Measurements from ENCODE around the gene DCXR.

The DCXR gene

GRCh38 chr17:82070611-82071010, 33.1 kb upstream of the DCXR start:
- DNase-seq: no peak

DNA sequence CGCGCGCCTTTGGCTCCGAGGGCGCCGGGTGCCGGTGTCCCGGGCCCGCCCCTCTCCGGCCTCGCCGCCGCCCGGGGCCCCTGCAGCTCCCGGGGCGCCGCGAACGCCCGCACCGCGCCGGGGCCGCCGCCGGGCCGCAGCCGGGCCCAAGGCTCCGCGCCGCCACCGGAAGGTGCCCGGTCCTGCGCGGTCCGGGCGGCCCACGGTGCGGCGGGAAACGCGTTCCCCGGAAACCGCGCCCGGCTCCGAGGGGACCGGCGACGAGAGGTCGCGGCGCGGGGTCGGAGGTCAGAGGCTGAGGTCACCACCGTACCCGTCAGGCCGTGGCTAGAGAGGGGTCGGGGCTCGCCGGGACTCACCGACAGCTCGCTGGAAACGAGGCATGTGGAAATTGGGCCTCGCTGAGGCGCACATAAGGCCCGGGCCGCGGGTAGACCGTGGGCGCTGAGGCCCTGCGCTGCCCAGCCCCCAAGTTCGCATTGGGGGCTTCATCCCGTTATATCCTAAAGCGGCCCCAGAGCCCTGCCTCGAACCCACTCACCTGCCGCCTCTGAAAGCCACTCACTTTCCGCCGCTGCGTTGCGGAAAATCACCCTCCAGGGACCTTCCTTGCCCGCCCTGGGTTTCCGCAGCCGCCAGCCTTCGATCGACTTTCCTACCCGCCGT, 28.3 kb upstream of the DCXR start, which contains the start of gene DUS1L:
DUS1L (minus strand) TSS at position 167 of the 666 bp plus-strand sequence. CDS start 745 bp downstream, outside the sequence.
- peak; percentile 55 for DNase-seq

DNA sequence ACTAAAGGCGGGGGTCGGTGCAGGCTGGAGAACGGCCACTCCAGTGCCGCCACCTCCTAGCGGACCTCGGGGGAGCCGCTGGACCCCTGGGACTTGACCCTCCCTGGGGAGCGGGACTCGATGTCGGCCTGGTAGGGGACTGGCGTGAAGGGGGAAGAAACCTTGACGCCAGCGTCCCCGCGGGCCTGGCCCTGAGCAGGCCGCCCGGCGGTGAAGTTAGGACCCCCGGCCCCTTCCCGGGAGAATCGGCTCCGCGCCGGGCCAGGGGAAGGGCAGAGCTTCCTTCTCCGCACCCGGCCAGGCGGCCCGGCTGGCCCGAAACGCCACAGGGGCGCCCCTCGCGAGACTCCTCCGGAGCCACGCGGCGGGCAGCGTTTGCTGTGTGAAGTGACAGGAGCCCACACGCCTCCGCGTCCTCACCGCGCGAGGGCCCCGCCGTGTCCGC, 27.7 kb upstream of the DCXR start:
- DNase-seq: no peak

GRCh38 chr17:82064433-82065192, 27.1 kb upstream of the DCXR start:
- DNase-seq: no peak

DNA sequence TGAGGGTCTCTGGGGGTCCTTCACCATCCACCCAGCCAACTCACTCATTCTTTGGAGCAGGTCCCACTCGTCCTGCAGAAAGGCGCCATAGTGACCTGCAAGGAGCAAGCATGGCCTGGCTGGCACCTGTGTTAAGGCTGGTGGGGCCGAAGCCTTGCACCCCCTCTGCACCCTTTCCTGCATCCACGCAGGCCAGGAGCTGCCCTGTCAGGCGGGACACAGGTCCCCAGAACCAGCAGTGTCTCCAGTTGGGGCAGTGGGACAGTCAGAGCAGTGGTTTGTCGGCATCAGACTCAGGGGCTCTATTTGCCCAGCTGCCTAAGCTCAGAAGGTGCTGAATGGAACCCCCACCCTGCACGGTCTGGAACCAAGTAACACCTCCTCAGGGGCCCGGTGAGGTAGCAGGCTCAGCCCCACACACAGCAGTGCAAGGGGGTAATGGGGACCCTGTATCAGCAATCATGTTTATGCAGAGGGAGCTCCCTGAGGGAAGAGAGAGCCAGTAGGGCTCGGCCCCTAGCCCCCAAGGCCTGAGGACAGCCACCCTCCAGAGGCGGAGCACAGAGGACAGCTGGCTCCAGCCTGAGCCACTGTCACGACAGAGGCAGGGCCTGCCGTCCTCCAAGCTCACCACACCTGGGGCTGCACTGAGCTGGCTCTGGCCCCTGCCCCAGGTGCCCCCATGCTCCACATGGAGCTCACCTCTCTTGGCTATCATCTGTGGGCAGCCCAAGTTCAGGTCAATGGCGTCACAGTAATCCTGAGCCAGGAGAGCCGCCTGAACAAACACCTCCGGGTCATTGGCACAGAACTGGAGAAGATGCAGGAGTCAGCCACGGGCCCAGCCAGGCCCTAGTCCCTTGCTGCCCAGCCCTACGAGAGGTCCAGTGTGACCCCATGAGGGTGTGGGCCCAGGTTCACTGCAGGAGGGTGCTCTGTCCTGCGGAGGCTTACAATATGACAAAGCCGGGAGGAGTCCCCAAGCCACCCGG, 26.2 kb upstream of the DCXR start:
- DNase-seq: no peak

GRCh38 chr17:82062984-82063368, 25.5 kb upstream of the DCXR start:
- DNase-seq: no peak

- DNase-seq: no peak
Observed at GRCh38 chr17:82062076-82062983, 24.8 kb upstream of the DCXR start.

- DNase-seq: no peak
Observed at GRCh38 chr17:82061047-82061925, 23.8 kb upstream of the DCXR start.

DNA sequence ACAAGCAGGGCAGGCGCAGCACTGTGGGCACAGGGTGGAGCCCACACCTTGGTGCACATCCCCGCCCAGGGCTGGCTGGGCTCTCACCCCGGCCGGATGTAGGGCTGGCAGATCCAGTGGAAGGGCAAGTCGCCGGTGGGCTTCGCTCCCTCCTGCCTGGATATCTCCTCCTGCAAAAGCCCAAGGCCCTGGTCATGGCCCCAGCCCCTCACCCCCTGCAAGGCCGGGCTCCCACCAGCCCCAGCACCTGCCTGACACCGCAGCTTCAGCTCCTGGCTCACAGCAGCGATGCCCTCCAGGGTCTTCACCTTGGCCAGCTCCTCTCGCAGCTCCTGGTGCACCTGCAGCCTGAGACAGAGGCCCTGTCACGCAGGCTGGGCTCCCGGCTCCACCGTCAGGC, 23.1 kb upstream of the DCXR start:
- DNase-seq: no peak

DNA sequence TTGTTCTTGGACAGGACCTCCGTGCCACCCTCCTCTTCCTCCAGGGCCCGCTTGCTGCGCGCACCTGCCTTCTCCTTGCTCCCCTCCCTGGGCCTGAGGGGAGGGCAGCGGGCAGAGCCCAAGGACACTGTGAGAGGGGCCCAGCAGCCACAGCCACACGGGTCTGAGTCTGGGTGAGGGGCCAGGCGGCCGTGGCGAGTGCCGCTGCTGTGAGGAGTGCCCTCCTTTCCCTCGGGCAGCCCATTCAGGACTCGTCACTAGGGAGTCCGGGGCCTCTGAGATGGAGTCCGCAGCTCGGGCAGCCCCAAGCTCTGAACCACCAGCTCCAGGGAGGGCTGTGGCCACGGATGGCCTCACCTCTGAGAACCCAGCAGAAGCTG, 22.5 kb upstream of the DCXR start:
- DNase-seq: no peak

DNA sequence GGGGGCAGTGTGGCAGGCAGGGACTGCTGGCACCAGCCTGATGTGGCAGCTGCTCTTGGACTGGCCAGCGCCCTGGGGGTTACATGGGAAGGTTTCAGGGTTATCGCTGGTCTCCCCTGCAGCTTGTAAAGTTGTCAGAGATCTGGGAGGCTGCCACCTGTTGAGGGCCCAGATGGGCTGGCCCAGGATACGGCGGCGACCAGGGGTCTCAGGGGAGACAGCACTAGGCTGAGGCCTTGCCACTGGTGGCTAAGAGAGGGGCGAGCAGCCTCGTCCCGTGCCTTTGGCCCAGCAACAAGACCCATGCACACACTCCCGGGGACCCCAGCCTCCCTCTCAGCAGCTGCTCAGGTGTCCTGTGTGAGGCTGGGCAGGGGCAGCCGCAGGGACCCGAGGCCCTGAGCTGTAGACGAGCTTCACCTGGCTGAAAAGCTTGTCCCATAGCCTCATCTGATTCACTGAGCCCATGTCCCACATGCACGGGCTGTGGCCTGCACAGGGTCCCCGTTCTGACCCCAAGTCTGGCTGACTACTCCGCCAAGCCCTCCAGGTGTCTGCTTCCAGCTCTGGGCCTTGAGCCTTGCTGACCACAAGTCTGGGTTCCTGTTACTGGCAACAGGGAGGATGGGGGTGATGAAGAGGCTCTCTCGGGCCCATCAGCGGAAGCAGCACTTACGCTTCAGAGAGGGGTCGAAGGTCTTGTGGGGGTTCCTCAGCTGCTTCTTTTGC, 21.9 kb upstream of the DCXR start:
- DNase-seq: no peak

DNA sequence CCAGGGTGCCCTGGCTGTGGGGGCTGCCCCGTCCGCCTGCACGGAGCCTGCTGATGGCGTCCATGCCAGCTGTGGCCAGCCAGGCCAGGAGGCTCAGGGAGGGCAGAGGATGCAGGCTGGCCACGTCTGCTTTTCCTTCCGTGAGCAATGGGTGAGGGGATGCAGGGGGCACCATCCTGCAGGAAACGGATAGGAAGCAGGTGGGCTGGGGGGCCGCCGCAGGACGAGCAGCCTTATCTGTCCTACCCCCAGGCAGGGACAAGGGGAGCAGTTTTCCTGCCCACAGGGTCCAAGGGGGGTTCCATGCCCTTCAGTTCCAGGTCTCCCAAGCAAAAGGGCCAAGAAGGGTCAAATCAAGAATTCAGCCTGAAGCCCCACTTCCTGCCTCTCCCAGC, 21.4 kb upstream of the DCXR start:
- DNase-seq: no peak

- no peak for DNase-seq
Observed at GRCh38 chr17:82058230-82058854, 20.8 kb upstream of the DCXR start.

- DNase-seq: no peak
Observed at GRCh38 chr17:82056729-82057621, 19.5 kb upstream of the DCXR start.

- DNase-seq: no peak
Observed at GRCh38 chr17:82055965-82056728, 18.6 kb upstream of the DCXR start.

- no peak for DNase-seq
Observed at GRCh38 chr17:82055023-82055964, 17.8 kb upstream of the DCXR start.
